Measurements from ENCODE around the gene MYH9.

Gene MYH9

GRCh38 chr22:36296690-36297089, 91.1 kb downstream of the MYH9 start:
- ChIA-PET POLR2A (no interaction called here), CTCF (interaction anchor here (14.4 kb wide), 1 partner anchor 15 kb away, joined by 202 read pairs; no protein-coding TSS in a partner anchor)
- no peak overlapping the region for H3K4me3 ChIP-seq (ENCODE audit: low read depth, low read length)
- DNase-seq (ENCODE audit: low read depth, low spot score), result no peak
- no peak for TF ChIP-seq CTCF (IDR thresholded peaks at IDR 0.05; ENCODE audit: insufficient read depth, low read length, missing control alignments)

- no peak overlapping the region for H3K4me3 ChIP-seq (ENCODE audit: low read depth, low read length)
- ChIA-PET POLR2A (no interaction called here), CTCF (interaction anchor here (0.8 to 14.4 kb wide), 3 partner anchors 13 to 191 kb away, joined by 3 to 202 read pairs (median 5); no protein-coding TSS in a partner anchor)
- DNase-seq (ENCODE audit: low read depth, low spot score), result no peak
- no peak for TF ChIP-seq CTCF (IDR thresholded peaks at IDR 0.05; ENCODE audit: insufficient read depth, low read length, missing control alignments)
Observed at GRCh38 chr22:36295247-36295646, 92.5 kb downstream of the MYH9 start.

- TF ChIP-seq CTCF (IDR thresholded peaks at IDR 0.05; ENCODE audit: insufficient read depth, low read length, missing control alignments), result no peak
- H3K4me3 ChIP-seq (ENCODE audit: low read depth, low read length), result no peak overlapping the region
- no peak for DNase-seq (ENCODE audit: low read depth, low spot score)
- CTCF ChIA-PET, result interaction anchor here (0.8 to 14.4 kb wide), 4 partner anchors 7 to 192 kb away, joined by 3 to 202 read pairs (median 16); no protein-coding TSS in a partner anchor
- POLR2A ChIA-PET, result no interaction called here
Observed at GRCh38 chr22:36294801-36295200, 93.0 kb downstream of the MYH9 start.

GRCh38 chr22:36294293-36294620, 93.5 kb downstream of the MYH9 start:
- DNase-seq (ENCODE audit: low read depth, low spot score), result no peak
- no peak for TF ChIP-seq CTCF (IDR thresholded peaks at IDR 0.05; ENCODE audit: insufficient read depth, low read length, missing control alignments)
- ChIA-PET CTCF (interaction anchor here (1.4 to 14.4 kb wide), 5 partner anchors 8 to 192 kb away, joined by 3 to 202 read pairs (median 4); no protein-coding TSS in a partner anchor), POLR2A (no interaction called here)
- H3K4me3 ChIP-seq (ENCODE audit: low read depth, low read length), result no peak overlapping the region

- DNase-seq (ENCODE audit: low read depth, low spot score), result no peak
- ChIA-PET CTCF (interaction anchor here (0.6 to 3.3 kb wide), 6 partner anchors 8 to 193 kb away, joined by 3 to 27 read pairs (median 4); no protein-coding TSS in a partner anchor), POLR2A (interaction anchor here (1.2 kb wide), 1 partner anchor 90 kb away, joined by 5 read pairs; no protein-coding TSS in a partner anchor)
- no peak for TF ChIP-seq CTCF (IDR thresholded peaks at IDR 0.05; ENCODE audit: insufficient read depth, low read length, missing control alignments)
- H3K4me3 ChIP-seq (ENCODE audit: low read depth, low read length), result no peak overlapping the region
Observed at GRCh38 chr22:36293606-36294292, 94.0 kb downstream of the MYH9 start.

GRCh38 chr22:36292823-36293530, 94.8 kb downstream of the MYH9 start:
- CTCF ChIA-PET, result interaction anchor here (0.6 to 3.3 kb wide), 7 partner anchors 9 to 193 kb away, joined by 3 to 27 read pairs (median 4); no protein-coding TSS in a partner anchor
- no peak for DNase-seq (ENCODE audit: low read depth, low spot score)
- no peak overlapping the region for H3K4me3 ChIP-seq (ENCODE audit: low read depth, low read length)
- no peak for TF ChIP-seq CTCF (IDR thresholded peaks at IDR 0.05; ENCODE audit: insufficient read depth, low read length, missing control alignments)
- POLR2A ChIA-PET, result interaction anchor here (0.6 to 1.2 kb wide), 3 partner anchors 9 to 90 kb away, joined by 3 to 5 read pairs (median 3); no protein-coding TSS in a partner anchor

Measured in AG04449 (cell line).